GM13977 (cell line): ENCODE data around the gene RHBDD2.
"Not testable (repeated sequence)": the region's sequence is repeated elsewhere in the genome, so short reads cannot be mapped to it uniquely, and the experiment has no call there.

Experiments
- DNase-seq: peaks from one replicate; pipeline ENCODE4 v3.0.0; 2012; ENCODE audit warnings: low spot score
- CTCF ChIP-seq: IDR thresholded peaks from 2 replicates; pipeline ENCODE4 v1.5.1; 2012; ENCODE audit warnings: mild to moderate bottlenecking, control low read depth; ENCODE audit not compliant: insufficient read depth; ENCODE audit errors: extremely low read depth, missing control alignments
- in situ Hi-C: fragments of 300-500 bp; cut with MboI; formaldehyde crosslinking; loops from one replicate; pipeline ENCODE4 v1.12.0; 2022; ENCODE audit warnings: low sequenced_read_pairs, low pct_unique_long_range_greater_than_20kb, mixed read lengths, inconsistent platforms; ENCODE audit not compliant: unreplicated experiment

The RHBDD2 gene

GRCh38 chr7:75878769-75879611 is at the start of gene RHBDD2:
Gene RHBDD2, plus strand, starts transcription at chr7:75879034. Its CDS starts 49 bp downstream, at chr7:75879083.
- TF ChIP-seq CTCF, result no peak
- in situ Hi-C loops, result no loop called here
- peak; percentile 99 for DNase-seq

GRCh38 chr7:75829656-75830055 is 49.2 kb upstream of the RHBDD2 start:
- DNase-seq, in situ Hi-C loops: not testable (repeated sequence)

- in situ Hi-C loops, result no loop called here
- DNase-seq, result no peak
- no peak for TF ChIP-seq CTCF
Measured at GRCh38 chr7:75830978-75831377, 47.9 kb upstream of the RHBDD2 start.

- DNase-seq, in situ Hi-C loops: not testable (repeated sequence)
Measured at GRCh38 chr7:75833662-75834061, 45.2 kb upstream of the RHBDD2 start.

- in situ Hi-C loops, result no loop called here
- TF ChIP-seq CTCF, result no peak
- no peak for DNase-seq
Measured at GRCh38 chr7:75835688-75836285, 43.0 kb upstream of the RHBDD2 start.

- TF ChIP-seq CTCF, result no peak
- DNase-seq, result no peak
- in situ Hi-C loops, result no loop called here
Measured at GRCh38 chr7:75836798-75837197, 42.0 kb upstream of the RHBDD2 start.

GRCh38 chr7:75838281-75838930 is 40.4 kb upstream of the RHBDD2 start:
- in situ Hi-C loops, DNase-seq: not testable (repeated sequence)

GRCh38 chr7:75840029-75840428 is 38.8 kb upstream of the RHBDD2 start:
- DNase-seq, result no peak
- no peak for TF ChIP-seq CTCF
- in situ Hi-C loops, result no loop called here
